Measurements from ENCODE around the gene LAMP5. TPM values are rescaled to one million over a fixed set of nuclear protein-coding genes. Genes with fewer than 3 reads are reported as not detected.

Gene LAMP5
- polyA plus RNA-seq (0.32 and 0.43 TPM in 2 replicates), polyA minus RNA-seq (0.24 and 0.69 TPM in 2 replicates)

GRCh38 chr20:9514461-9515213, at the start of gene LAMP5:
Gene LAMP5, plus strand, starts transcription at chr20:9514590. Its CDS starts 263 bp downstream, at chr20:9514853.
- no peaks in the 10 kb centered on the region for H3K9me3 ChIP-seq (ENCODE audit: low read length)
- peak within 1 kb of the TSS; percentile 25 for H3K9ac ChIP-seq (ENCODE audit: low read length)
- H4K20me1 ChIP-seq (ENCODE audit: insufficient read depth), result no peaks in the 10 kb centered on the region
- H3K4me2 ChIP-seq (ENCODE audit: low read length), result peak within 1 kb of the TSS; percentile 49
- H3K4me3 ChIP-seq (ENCODE audit: low read length), result peak within 1 kb of the TSS; percentile 64
- no peak within 1 kb of the TSS for H2AFZ ChIP-seq (ENCODE audit: low read depth, low read length)
- H3K27me3 ChIP-seq (ENCODE audit: insufficient read depth, low read depth, low read length), result peaks cover 91% of the 10 kb centered on the region
- TF ChIP-seq SMC3 (conservative IDR thresholded peaks at IDR 0.05; ENCODE audit: poor library complexity), result no peak
- peak; percentile 19 for TF ChIP-seq REST (IDR thresholded peaks at IDR 0.05; ENCODE audit: borderline replicate concordance)
- peak; percentile 81 for TF ChIP-seq EZH2 (IDR thresholded peaks at IDR 0.05; ENCODE audit: borderline replicate concordance, insufficient read depth, low read length, poor library complexity, severe bottlenecking)
- TF ChIP-seq CTCF (IDR thresholded peaks at IDR 0.05; ENCODE audit: poor library complexity, severe bottlenecking), result no peak
- H3K9me2 ChIP-seq (ENCODE audit: insufficient read depth, low read length), result no peaks in the 10 kb centered on the region
- no peaks in the 10 kb centered on the region for H3K36me3 ChIP-seq (ENCODE audit: insufficient read depth, low read length)
- no peak within 1 kb of the TSS for H3K27ac ChIP-seq (ENCODE audit: low read length)
- H3K79me2 ChIP-seq (replicated peaks; ENCODE audit: insufficient read depth, low read length), result no peaks in the 10 kb centered on the region
- no peaks in the 10 kb centered on the region for H3F3A ChIP-seq (ENCODE audit: insufficient read depth, low read length, poor library complexity, severe bottlenecking)

- no peaks in the 10 kb centered on the region for H3K9me2 ChIP-seq (ENCODE audit: insufficient read depth, low read length)
- H3K4me2 ChIP-seq (ENCODE audit: low read length), result no peak overlapping the region
- no peak overlapping the region for H3K4me3 ChIP-seq (ENCODE audit: low read length)
- no peak overlapping the region for H3K27ac ChIP-seq (ENCODE audit: low read length)
- H3F3A ChIP-seq (ENCODE audit: insufficient read depth, low read length, poor library complexity, severe bottlenecking), result no peaks in the 10 kb centered on the region
- TF ChIP-seq RAD21 (conservative IDR thresholded peaks at IDR 0.05) (no peak), CTCF (IDR thresholded peaks at IDR 0.05; ENCODE audit: poor library complexity, severe bottlenecking) (peak; percentile 24)
- no peaks in the 10 kb centered on the region for H3K27me3 ChIP-seq (ENCODE audit: insufficient read depth, low read depth, low read length)
- H4K20me1 ChIP-seq (ENCODE audit: insufficient read depth), result no peaks in the 10 kb centered on the region
- H2AFZ ChIP-seq (ENCODE audit: low read depth, low read length), result no peak overlapping the region
- no peaks in the 10 kb centered on the region for H3K79me2 ChIP-seq (replicated peaks; ENCODE audit: insufficient read depth, low read length)
- H3K9ac ChIP-seq (ENCODE audit: low read length), result no peak overlapping the region
- H3K9me3 ChIP-seq (ENCODE audit: low read length), result no peaks in the 10 kb centered on the region
- no peaks in the 10 kb centered on the region for H3K36me3 ChIP-seq (ENCODE audit: insufficient read depth, low read length)
These were observed 46.4 kb upstream of the LAMP5 start for GRCh38 chr20:9467995-9468394.
